A673 (cell line): Measurements from ENCODE around the gene EGLN2.

Experiments used
- CTCF ChIP-seq: fragments of 300-800, 200-600 bp; sonication (generic); conservative IDR thresholded peaks from 2 replicates; pipeline ENCODE4 v1.5.1; 2017; ENCODE audit warnings: low read depth, mild to moderate bottlenecking, antibody characterized with exemption, low read length, moderate library complexity, mixed read lengths
- EZH2 ChIP-seq: fragments of 200-600 bp; sonication (generic); IDR thresholded peaks from 2 replicates; pipeline ENCODE4 v1.6.1; 2017; ENCODE audit warnings: borderline replicate concordance, low read depth, mild to moderate bottlenecking, mixed read lengths, antibody characterized with exemption, low read length; ENCODE audit not compliant: poor library complexity, severe bottlenecking

- TF ChIP-seq CTCF = no peak
- no peak for TF ChIP-seq EZH2
Observed at GRCh38 chr19:40799558-40800338, 757 bp downstream of the EGLN2 start.
